Neural cell (in vitro differentiated cells): ENCODE results near the gene TP53AIP1. TPM values are rescaled to one million over a fixed set of nuclear protein-coding genes. Genes with fewer than 3 reads are reported as not detected.

Source experiments
- H2AFZ ChIP-seq: fragments of 200-600, 300-800 bp; sonication (generic), shearing (Covaris generic); 2 replicates; pipeline ENCODE4 v1.6.0; 2014; ENCODE audit warnings: low read depth, mild to moderate bottlenecking, antibody characterized with exemption, low read length, moderate library complexity
- H3F3A ChIP-seq: fragments of 200-600 bp; shearing (Covaris generic); 2 replicates; pipeline ENCODE4 v1.6.1; 2016; ENCODE audit warnings: mild to moderate bottlenecking, moderate library complexity, mixed read lengths, antibody characterized with exemption, low read length; ENCODE audit not compliant: insufficient read depth, poor library complexity, severe bottlenecking
- H3K27ac ChIP-seq: fragments of 200-600, 300-800 bp; sonication (generic), shearing (Covaris generic); 2 replicates; pipeline ENCODE4 v1.5.1; 2014; ENCODE audit warnings: mild to moderate bottlenecking, low read length, moderate library complexity
- H3K27me3 ChIP-seq: fragments of 300-800, 200-600 bp; sonication (generic), shearing (Covaris generic); 2 replicates; pipeline ENCODE4 v1.6.0; 2014; ENCODE audit warnings: mild to moderate bottlenecking, low read depth, low read length, moderate library complexity; ENCODE audit not compliant: insufficient read depth
- H3K36me3 ChIP-seq: fragments of 300-800, 200-600 bp; sonication (generic), shearing (Covaris generic); 2 replicates; pipeline ENCODE4 v1.5.1; 2014; ENCODE audit warnings: mild to moderate bottlenecking, antibody characterized with exemption, low read length, moderate library complexity; ENCODE audit not compliant: insufficient read depth
- H3K4me2 ChIP-seq: fragments of 300-800, 200-600 bp; sonication (generic), shearing (Covaris generic); 2 replicates; pipeline ENCODE4 v1.6.0; 2014; ENCODE audit warnings: mild to moderate bottlenecking, low read length
- H3K4me3 ChIP-seq: fragments of 300-800, 200-600 bp; sonication (generic), shearing (Covaris generic); 2 replicates; pipeline ENCODE4 v1.5.1; 2014; ENCODE audit warnings: mild to moderate bottlenecking, low read length, moderate library complexity
- H3K79me2 ChIP-seq: fragments of 200-600 bp; shearing (Covaris generic); replicated peaks from 2 replicates; pipeline ENCODE4 v1.6.0; 2014; ENCODE audit warnings: mild to moderate bottlenecking, low read length, moderate library complexity; ENCODE audit not compliant: insufficient read depth
- H3K9ac ChIP-seq: fragments of 300-800, 200-600 bp; sonication (generic), shearing (Covaris generic); 2 replicates; pipeline ENCODE4 v1.6.1; 2016; ENCODE audit warnings: mild to moderate bottlenecking, low read length, mixed read lengths
- H3K9me2 ChIP-seq: fragments of 200-600 bp; shearing (Covaris generic); 2 replicates; pipeline ENCODE4 v1.6.1; 2016; ENCODE audit warnings: mild to moderate bottlenecking, low read length, mixed read lengths; ENCODE audit not compliant: insufficient read depth
- H3K9me3 ChIP-seq: fragments of 200-600, 300-800 bp; sonication (generic), shearing (Covaris generic); 2 replicates; pipeline ENCODE4 v1.6.1; 2016; ENCODE audit warnings: mild to moderate bottlenecking, mixed run types, low read length, moderate library complexity, mixed read lengths
- H4K20me1 ChIP-seq: fragments of 200-600 bp; shearing (Covaris generic); 2 replicates; pipeline ENCODE4 v1.6.1; 2016; ENCODE audit warnings: mild to moderate bottlenecking, mixed run types; ENCODE audit not compliant: insufficient read depth
- EP300 ChIP-seq: fragments of 450-650 bp; conservative IDR thresholded peaks from 2 replicates; pipeline ENCODE4 v1.6.1; 2014; ENCODE audit warnings: antibody characterized with exemption, mild to moderate bottlenecking, moderate library complexity; ENCODE audit not compliant: poor library complexity, severe bottlenecking
- EZH2 ChIP-seq: fragments of 200-600, 300-800 bp; shearing (Covaris generic), sonication (generic); IDR thresholded peaks from 2 replicates; pipeline ENCODE4 v1.6.1; 2014; ENCODE audit warnings: antibody characterized with exemption, low read length, borderline replicate concordance, mild to moderate bottlenecking; ENCODE audit not compliant: insufficient read depth, poor library complexity, severe bottlenecking
- MXI1 ChIP-seq: fragments of 450-650 bp; conservative IDR thresholded peaks from 2 replicates; pipeline ENCODE4 v1.6.1; 2014; ENCODE audit warnings: antibody characterized with exemption, mild to moderate bottlenecking; ENCODE audit not compliant: poor library complexity, severe bottlenecking
- POLR2AphosphoS5 ChIP-seq: IDR thresholded peaks from 2 replicates; pipeline ENCODE4 v1.6.1; 2012
- RAD21 ChIP-seq: fragments of 450-650 bp; conservative IDR thresholded peaks from 2 replicates; pipeline ENCODE4 v1.6.1; 2014; ENCODE audit warnings: antibody characterized with exemption, mild to moderate bottlenecking, moderate library complexity
- SMC3 ChIP-seq: fragments of 450-650 bp; conservative IDR thresholded peaks from 2 replicates; pipeline ENCODE4 v1.6.1; 2014; ENCODE audit warnings: antibody characterized with exemption, mild to moderate bottlenecking, moderate library complexity; ENCODE audit not compliant: poor library complexity
- TAF1 ChIP-seq: IDR thresholded peaks from 2 replicates; pipeline ENCODE4 v1.6.1; 2012; ENCODE audit warnings: low read depth
- polyA plus RNA-seq: library from polyadenylated mRNA; depleted of rRNA; stranded (reverse); fragments of >200 nt; gene quantifications from 2 replicates; pipeline ENCODE4 v1.2.3, GENCODE V29; 2014
- TF ChIP-seq, protein P1 (sequence below): fragments of 450-650 bp; IDR thresholded peaks from 2 replicates; pipeline ENCODE4 v1.5.1; 2014; ENCODE audit warnings: antibody characterized with exemption, mild to moderate bottlenecking, moderate library complexity; ENCODE audit not compliant: poor library complexity, severe bottlenecking
- TF ChIP-seq, protein P2 (sequence below): IDR thresholded peaks from 2 replicates; pipeline ENCODE4 v1.6.1; 2012; ENCODE audit warnings: borderline replicate concordance

TP53AIP1 gene
- polyA plus RNA-seq, 1 donor from 2014 or later, result 0.68 TPM

DNA sequence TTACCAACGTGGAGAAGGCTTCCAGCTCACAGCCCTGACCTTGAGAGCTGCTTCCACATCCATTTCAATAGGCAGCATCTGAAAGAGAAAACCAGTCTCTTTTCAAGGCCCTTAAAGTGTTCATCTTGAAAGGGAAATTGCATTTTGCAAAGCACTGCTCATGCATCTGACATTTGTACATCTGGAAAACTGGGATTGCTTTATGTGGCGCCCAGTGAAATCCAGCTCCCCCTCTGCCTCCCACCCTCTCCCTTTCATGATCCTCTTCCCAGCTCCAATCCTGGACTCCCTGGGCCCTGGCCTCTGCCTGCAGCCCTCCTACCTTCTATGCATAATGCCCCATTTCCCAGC, 17.4 kb downstream of the TP53AIP1 start:
- H3K9me2 ChIP-seq, result no peaks in the 10 kb centered on the region
- H3K9ac ChIP-seq, result no peak overlapping the region
- H4K20me1 ChIP-seq, result no peaks in the 10 kb centered on the region
- H3K27ac ChIP-seq, result no peak overlapping the region
- no peaks in the 10 kb centered on the region for H3K9me3 ChIP-seq
- H3K27me3 ChIP-seq, result no peaks in the 10 kb centered on the region
- H3K79me2 ChIP-seq, result no peaks in the 10 kb centered on the region
- H3K4me2 ChIP-seq, result no peak overlapping the region
- H2AFZ ChIP-seq, result no peak overlapping the region
- TF ChIP-seq MXI1 (no peak), TAF1 (no peak), RAD21 (no peak), SMC3 (no peak), EZH2 (no peak), EP300 (no peak), POLR2AphosphoS5 (no peak)
- TF ChIP-seq, protein P1, sequence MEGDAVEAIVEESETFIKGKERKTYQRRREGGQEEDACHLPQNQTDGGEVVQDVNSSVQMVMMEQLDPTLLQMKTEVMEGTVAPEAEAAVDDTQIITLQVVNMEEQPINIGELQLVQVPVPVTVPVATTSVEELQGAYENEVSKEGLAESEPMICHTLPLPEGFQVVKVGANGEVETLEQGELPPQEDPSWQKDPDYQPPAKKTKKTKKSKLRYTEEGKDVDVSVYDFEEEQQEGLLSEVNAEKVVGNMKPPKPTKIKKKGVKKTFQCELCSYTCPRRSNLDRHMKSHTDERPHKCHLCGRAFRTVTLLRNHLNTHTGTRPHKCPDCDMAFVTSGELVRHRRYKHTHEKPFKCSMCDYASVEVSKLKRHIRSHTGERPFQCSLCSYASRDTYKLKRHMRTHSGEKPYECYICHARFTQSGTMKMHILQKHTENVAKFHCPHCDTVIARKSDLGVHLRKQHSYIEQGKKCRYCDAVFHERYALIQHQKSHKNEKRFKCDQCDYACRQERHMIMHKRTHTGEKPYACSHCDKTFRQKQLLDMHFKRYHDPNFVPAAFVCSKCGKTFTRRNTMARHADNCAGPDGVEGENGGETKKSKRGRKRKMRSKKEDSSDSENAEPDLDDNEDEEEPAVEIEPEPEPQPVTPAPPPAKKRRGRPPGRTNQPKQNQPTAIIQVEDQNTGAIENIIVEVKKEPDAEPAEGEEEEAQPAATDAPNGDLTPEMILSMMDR, result no peak
- TF ChIP-seq, protein P2, sequence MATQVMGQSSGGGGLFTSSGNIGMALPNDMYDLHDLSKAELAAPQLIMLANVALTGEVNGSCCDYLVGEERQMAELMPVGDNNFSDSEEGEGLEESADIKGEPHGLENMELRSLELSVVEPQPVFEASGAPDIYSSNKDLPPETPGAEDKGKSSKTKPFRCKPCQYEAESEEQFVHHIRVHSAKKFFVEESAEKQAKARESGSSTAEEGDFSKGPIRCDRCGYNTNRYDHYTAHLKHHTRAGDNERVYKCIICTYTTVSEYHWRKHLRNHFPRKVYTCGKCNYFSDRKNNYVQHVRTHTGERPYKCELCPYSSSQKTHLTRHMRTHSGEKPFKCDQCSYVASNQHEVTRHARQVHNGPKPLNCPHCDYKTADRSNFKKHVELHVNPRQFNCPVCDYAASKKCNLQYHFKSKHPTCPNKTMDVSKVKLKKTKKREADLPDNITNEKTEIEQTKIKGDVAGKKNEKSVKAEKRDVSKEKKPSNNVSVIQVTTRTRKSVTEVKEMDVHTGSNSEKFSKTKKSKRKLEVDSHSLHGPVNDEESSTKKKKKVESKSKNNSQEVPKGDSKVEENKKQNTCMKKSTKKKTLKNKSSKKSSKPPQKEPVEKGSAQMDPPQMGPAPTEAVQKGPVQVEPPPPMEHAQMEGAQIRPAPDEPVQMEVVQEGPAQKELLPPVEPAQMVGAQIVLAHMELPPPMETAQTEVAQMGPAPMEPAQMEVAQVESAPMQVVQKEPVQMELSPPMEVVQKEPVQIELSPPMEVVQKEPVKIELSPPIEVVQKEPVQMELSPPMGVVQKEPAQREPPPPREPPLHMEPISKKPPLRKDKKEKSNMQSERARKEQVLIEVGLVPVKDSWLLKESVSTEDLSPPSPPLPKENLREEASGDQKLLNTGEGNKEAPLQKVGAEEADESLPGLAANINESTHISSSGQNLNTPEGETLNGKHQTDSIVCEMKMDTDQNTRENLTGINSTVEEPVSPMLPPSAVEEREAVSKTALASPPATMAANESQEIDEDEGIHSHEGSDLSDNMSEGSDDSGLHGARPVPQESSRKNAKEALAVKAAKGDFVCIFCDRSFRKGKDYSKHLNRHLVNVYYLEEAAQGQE, result peak; percentile 40
- H3K4me3 ChIP-seq, result no peak overlapping the region
- H3F3A ChIP-seq, result peaks cover 7% of the 10 kb centered on the region
- no peaks in the 10 kb centered on the region for H3K36me3 ChIP-seq

DNA sequence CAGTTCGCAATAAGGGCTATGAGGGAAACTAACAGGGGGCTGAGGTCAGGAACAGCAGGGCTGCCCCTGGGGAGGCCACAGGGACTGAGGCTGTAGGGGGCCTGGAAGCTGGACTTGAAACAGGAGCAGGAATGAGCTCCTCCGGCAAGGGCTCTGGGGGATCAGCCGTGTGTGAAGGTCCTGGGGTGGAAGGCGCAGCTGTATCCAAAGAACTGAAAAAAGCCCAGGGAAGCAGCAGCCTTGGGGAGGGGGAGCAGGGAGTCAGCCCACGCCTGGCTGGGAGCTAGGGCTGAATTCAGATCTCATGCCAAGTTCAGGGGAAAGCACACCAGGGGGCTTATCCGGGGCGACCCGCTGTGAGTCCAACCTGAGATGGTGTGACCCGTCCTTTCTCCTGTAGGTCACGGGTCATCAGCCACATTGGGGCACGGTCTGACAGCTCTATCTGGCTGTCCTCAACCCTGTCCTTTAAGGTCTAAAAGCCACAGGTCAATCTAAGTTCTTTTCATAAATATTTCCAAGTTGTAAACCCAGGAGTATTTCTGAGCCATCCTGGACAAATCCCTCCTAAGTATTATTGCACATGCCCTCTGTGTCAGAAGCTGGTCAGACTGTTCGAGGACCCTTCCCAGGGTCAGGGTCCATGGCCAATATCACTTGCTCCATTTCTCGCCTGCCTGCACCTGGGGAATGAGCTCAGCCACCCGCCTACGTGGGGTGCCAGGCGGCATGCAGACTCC, 18.0 kb downstream of the TP53AIP1 start:
- Histone ChIP-seq H3F3A (peaks cover 7% of the 10 kb centered on the region), H3K27me3 (no peaks in the 10 kb centered on the region), H3K36me3 (no peaks in the 10 kb centered on the region), H3K9me2 (no peaks in the 10 kb centered on the region), H3K9me3 (no peaks in the 10 kb centered on the region), H3K9ac (no peak overlapping the region), H4K20me1 (no peaks in the 10 kb centered on the region), H2AFZ (no peak overlapping the region), H3K4me2 (no peak overlapping the region), H3K4me3 (no peak overlapping the region), H3K79me2 (no peaks in the 10 kb centered on the region), H3K27ac (no peak overlapping the region)
- no peak for TF ChIP-seq EP300
- no peak for TF ChIP-seq TAF1
- TF ChIP-seq, protein P2, result no peak
- no peak for TF ChIP-seq EZH2
- TF ChIP-seq MXI1, result no peak
- TF ChIP-seq RAD21, result no peak
- no peak for TF ChIP-seq POLR2AphosphoS5
- TF ChIP-seq, protein P1, result no peak
- no peak for TF ChIP-seq SMC3
